GM21723 (cell line): ENCODE data around the gene DAPL1.

Experiments used
- ATAC-seq: cut with Tn5 transposase; IDR thresholded peaks from one replicate; pipeline ENCODE4 v1.9.1; 2021; ENCODE audit warnings: mild to moderate bottlenecking, moderate library complexity; ENCODE audit not compliant: unreplicated experiment

DAPL1 gene

DNA sequence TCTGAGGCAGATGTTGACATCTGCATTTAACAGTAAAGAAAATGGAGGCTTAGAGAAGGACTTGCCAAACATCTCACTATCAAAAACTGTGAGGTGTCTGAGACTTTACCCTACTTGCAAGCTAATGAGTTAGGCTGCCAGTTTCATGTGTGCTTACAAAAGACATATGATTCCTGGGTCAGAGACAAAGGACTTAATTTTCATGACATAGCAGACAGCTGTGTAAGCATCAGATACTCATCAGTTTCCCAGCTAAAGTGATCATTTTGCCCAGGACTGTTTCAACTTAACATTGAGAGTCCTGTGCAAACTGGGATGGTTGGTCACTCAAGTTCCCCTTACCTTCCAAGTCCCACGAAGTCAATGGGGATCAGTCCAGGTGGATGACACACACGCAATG lies 18.9 kb upstream of the DAPL1 start:
- ATAC-seq, result no peak

DNA sequence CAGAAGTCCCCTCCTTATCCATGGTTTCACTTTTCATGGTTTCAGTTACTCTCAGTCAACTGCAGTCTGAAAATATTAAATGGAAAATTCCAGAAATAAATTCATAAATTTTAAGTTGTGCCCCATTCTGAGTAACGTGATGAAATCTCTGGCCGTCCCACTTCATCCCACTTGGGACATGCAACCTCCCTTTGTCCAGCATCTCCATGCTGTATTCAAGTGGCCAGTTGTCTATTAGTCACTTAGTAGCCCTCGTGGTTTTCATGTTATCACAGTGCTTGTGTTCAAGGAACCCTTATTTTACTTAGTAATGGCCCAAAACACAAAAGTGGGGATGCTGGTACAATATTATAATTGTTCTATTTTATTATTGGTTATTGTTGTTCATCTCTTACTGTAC lies 18.0 kb upstream of the DAPL1 start:
- no peak for ATAC-seq

DNA sequence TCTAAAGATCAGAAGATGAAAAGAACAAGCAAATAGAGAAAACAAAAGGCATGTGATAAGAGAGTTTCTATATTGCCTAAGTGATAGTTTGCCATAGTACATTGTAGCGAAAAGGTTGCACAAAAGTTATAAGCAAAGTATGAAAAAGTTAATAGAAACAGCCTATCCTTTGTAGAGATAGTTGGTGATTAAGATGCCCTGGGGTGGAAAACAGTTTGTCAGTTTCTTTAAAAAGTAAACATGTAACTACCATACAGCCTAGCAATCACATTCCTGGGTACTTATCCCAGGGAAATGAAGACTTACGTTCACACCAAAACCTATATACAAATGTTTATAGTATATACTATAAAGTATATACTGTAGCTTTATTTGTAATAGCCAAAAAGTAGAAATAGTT lies 16.9 kb upstream of the DAPL1 start:
- no peak for ATAC-seq

DNA sequence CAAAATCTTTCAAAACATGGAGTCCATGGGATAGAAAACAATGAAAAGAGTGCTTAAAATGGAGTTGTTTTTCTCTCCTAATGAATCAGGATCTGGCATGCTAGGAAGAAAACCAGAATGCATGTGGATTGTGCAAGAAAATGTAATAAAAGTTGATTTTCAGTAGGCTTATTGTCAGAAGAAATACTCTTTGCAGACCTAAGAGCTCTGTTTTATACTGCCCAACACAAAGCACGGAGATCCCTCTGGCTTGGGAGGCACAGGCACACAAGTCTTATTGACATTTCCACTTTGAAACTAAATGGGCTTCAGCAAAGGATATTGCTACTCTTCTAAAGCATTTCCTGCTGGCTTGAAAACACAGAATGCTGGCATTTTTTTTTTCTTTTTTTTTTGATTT lies 15.5 kb upstream of the DAPL1 start:
- no peak for ATAC-seq

DNA sequence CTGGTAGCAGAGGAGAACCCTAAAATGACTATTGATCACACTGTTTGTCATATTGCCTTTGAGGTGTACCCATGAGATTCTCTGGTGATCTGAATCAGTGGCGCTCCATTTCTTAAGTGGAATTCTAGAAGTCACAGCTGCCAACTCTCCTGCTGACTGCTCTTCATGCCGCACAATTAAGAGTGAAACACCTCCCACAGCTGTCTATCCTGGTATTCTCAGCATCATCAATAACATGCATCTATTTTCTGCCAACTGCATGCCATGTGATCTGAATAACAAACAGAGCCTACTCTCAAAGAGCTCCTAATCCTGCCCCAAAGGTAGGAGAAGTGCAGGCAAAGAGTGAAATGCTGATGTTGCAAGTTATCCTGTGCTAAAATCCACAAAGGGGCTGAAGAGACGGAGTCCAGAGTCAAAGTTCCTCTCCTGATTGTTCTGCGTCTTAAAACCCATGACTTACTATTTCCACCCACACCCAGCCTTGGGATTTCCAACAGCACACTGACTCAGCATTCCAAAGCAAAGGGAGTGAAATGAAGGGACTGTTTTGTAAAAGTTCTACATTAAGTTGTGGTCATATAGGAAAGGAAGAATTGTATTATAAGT lies 13.7 kb upstream of the DAPL1 start:
- no peak for ATAC-seq

DNA sequence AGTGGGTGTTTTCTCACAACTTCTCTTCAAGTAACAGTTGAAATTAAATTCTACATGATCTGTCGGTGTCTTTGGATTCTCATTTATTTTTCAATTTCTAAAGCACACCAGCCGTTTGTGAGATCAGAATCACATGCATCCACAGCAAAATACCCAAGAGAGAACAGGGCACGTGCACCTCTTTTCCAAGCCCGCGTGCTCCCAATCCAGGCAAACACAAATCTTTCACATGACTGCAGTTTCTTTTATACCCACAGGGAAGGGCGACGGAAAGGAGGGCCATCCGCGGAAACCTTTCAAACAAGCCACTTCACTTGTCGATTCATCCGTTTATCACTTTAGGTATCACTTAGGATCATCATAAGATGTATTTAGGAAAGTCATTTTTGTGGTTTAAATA lies 13.0 kb upstream of the DAPL1 start:
- no peak for ATAC-seq

DNA sequence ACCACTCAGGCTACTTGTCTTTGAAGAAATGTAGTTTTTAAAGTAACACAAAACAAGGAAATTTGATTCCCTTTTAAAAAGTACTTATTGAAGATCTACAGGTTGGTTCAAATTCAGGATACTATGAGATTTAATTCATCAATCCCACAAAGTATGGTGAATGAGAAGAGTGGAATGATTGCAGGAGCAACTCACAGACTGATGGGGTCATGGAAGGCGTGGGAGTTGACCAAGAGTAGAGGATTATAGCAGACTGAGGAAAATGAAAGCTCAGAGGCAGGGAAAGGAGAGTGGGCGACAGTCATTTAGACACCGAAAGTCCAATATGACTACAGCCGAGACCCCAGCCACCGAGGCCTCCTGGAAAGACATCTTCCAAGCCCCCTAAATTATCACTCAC lies 12.5 kb upstream of the DAPL1 start:
- ATAC-seq, result no peak

DNA sequence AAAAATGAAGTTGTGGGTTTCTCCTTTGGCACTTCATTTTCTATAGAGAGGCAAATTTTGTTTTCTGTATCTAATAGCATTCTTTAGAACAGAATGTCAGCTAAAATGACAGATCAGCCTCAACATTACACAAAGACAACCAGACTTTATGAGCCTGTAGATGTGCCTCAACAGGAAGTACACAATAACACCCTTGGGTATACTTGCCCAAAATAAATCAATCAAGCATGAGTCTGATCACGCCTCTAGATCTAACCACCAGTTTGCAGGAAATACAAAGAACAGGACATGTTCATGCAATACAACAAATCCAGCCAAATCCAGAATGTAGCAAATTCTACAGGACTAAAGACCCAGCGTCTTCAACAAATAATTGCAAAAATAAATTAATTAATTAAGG lies 11.2 kb upstream of the DAPL1 start:
- no peak for ATAC-seq

DNA sequence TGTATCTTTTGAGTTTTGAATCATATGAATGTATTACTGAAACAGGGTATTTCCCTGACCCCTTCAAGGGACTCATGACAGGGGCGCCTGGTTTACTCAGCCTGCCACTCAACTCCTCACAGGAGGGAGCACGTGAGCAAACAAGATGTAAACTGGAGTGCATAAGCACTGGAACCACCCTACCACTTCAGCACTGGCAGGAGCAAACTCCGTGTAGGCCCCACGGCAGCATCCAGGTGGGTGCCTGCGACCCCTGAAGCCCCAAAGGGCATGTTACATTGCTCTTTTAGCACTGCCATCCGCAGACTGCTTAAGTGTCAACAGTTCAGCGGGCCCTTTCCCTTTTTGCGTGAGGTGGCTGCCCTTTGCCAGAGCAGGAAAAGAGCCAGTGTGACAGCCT lies 8.2 kb upstream of the DAPL1 start:
- no peak for ATAC-seq

DNA sequence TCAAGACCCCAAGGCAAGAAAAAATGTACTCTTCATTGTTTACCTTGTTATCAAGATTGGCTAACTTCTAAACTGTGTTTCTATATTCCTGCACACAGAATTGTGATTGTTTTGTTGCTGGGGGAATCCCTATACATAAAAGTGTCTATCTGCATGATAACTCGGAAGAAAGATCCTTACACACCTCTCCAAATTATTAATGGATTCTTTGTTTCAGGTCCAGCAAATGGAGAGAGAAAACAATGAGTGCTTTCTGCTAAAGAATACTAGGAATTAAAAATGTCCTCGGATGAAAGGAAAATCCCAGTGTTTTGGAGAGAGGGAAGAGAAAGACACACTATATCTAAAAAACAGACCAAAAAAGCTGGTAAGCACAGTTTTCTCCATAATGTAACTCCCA lies 6.2 kb upstream of the DAPL1 start:
- no peak for ATAC-seq

DNA sequence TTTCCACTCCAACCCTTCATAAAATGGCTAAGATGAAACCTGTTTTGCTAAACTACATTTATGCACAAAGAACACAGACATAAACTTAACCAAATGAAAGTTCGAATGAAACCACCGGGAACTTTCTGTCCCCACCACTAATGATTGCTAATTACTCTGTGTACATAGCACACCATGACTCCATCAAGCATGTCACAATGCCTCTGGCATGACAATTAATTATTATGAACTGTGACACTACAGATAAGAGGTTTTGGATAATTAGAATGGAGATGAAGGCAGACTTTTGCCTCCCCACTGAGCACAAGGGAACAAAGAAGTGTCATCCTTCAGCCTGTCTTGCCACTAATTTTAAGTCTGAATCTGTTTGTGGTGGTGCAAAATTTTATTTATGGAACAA lies 1.5 kb downstream of the DAPL1 start:
- ATAC-seq, result no peak

DNA sequence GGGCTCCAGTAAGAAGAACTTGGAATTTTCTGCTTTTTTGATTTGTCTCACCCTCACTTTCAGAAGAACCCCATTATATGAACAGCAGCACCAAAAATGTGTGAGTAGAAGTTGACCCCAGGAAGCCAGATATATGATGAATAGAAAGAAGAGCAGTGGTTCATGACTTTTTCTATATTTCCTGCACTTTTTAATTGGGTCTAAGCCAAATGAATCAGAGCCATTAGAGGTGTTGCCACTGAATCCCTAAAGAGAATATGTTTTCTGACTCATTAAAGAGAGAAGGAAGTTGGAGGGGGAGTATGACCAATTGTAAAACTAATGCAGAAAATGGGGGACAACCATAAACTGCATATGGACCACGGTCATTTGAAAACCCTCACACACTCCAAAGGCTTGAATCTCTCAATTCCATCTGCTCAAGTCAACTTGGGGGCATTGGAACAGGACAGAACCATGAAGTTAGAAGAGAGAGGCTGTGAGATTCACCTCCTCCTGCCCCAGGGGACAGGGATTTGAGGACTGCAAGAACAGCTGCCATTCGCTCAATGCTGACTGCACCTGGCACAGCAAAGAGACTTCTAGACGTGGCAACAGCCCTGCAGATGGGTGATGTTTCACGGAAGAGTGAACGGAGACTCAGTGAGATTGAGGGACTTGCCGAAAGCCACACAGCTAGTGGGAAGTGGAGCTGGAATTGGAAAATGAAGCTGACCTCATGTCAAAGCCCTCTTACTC lies 3.0 kb downstream of the DAPL1 start:
- ATAC-seq, result no peak

DNA sequence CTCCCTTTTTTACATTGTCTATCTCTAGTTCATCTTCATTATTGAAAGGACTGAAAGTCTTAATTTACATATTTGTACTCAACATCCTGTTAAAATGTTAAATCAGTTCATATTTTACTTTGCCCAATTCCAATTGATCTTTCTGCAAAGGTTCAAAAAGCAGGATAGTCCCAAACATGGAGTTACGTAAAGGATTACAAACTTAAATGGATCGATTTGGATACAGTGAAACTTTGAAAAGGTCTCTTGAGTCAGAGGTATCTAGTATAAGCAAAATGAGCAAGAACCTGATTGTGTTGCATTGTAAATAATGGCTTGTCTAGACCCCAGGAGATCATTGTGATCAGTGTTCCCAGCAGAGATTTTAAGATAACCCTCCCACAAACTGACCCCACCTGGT lies 4.1 kb downstream of the DAPL1 start:
- ATAC-seq, result no peak

DNA sequence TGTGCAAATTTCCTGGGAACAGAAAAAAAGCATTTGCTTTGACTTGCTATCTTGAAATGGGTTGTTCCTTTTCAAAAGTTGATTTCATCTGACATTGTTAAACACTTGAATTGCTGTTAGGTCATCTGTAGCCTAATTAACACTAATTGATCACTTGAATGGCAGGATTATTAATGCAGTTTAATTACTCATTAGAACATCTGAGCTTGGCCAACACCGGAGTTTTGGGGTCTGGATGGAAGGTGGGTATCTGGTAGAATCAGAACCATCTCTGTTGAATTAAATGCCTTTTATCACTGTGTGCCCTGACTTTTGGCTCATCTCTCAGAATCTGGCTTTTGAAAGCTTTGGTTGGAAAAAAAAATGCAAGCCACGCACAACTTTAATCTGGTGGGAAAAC lies 8.4 kb downstream of the DAPL1 start:
- no peak for ATAC-seq

DNA sequence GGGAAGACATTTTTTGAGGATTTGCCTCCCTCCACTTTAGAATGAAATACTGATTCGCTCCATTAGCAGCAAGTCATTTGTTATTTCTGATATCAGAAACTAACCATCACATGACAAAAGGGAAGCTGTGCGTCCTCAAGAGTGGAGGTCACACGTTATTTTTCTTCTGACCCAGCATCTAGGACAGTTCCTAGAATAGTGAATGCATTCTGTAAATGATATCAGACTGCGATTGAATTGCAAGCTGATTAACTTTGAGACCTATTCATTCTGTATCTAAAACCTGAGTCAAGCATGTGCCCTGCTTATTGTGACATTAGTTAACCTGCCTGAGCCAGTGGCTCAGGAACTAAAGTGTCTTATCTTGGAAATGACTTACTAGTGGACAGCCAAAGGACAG lies 10.1 kb downstream of the DAPL1 start:
- ATAC-seq, result no peak

DNA sequence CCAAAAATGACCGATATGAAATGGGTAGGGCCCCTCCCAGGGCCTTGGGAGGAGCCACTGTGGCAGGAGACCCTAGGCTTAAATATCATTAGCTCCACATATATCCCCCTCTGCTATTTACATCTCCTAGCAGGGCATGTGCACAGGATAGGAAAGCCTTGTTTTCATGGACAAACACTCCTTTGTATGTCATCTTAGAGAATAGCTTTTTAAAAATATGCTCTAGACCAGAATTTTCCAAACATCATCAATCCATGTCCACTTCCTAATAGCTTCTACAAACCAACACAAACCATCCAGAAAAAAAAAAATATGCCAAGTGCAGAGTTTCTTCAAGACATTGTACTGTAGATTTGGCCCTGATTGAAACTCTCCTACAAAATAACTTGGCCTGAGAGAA lies 10.8 kb downstream of the DAPL1 start:
- ATAC-seq, result no peak

DNA sequence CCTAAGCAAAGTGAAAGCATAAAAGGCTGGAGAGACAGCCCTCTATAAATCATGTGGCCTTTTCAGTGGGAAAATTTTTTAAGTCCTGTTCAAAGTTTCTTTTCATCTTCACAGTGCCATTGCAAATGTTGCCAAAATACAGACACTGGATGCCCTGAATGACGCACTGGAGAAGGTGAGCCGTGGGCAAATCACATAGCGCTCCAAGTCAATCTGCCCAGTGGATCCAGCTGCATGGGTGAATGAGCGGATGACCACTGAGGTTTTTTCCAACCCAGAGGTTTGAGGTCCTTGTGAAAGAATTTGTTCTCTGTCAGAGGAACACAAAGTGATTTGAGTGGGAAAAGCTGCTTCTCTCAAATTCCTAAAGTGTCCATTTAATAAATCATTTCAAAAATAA lies 11.8 kb downstream of the DAPL1 start:
- ATAC-seq, result no peak

DNA sequence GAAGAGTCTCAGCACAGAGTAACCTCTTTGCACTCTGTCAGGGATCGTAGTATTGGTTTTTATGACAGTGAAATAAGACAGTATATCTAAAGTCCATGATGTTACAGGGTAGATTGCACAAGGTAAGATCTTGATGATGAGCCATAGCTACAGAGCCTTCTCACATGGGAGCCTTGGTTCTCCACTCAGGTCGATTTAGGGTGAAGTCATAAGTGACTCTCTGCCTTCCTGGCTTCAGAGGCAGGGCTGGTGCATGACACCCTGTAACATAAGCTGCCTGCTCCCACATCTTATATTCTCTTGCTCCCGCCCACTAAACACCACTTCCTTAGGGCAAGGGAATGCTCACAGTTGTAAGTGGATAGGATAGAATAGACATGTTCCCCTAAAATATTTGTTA lies 13.3 kb downstream of the DAPL1 start:
- no peak for ATAC-seq

DNA sequence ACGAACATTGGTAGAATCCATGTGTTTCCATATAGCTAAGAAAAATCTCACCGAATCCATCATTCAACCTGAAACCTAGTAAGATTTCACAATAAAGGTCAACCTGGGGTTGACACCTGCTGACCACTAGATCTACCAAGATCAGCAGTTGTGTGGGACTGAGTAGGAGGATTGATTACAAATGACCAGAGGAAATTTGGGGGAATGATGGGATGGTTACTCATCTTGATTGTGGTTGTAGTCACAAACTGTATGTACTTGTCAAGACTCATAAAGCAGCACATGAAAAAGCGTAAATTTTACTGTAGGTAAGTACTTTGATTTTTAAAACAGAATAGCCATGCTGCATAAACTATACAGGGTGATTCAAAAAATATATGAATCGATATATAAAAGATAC lies 14.7 kb downstream of the DAPL1 start:
- no peak for ATAC-seq

DNA sequence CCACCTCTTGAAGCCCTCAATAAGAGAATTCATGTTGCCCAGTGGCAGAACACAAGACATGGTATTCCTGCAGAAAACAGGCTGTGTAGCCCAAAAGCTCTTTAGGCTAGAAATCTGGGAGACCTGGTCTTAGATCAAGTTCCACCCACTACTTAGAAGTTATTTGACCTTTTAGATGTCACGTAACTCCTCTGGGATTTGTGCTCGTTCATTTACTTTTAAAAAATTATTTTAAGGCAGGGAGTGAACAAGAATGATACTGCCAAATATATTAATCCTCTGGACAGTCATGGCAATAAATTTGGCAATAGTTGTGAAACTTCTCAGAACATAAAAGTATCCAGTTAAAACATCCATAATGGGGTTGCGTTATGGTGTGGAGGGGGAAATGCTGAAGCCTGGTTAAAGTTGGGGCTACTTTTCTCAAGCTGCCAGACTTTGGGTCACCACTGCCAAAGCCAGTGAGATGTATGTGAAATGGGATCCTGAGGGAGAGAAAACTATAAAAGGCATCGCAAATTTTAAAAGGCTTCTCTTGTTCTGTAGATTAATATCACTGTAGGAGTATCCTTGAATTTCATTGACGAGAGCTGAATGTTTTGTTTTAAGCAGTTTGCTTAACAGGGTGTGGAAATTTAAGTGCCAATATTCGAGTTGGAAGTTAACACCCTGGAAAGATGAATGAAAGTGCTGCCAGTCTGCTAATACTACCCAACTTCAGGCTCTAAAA lies 15.8 kb downstream of the DAPL1 start:
- no peak for ATAC-seq

DNA sequence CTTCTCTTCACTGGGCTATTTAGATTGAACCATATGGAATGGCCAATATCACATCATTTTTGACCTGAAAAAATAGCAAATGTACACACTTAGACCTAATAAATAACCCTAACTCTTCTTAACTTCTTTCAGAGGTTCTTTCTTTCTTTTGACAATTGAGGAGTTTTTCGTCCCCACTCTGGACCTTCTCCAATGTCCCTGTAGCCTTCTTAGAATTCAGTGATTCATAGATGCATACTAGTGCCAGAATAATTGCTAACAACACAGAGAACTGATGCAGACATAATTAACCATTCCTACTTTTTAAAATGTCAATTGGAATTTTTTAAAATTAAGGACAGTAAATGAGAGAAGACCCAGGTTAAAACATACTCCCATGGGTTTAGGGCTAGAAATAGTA lies 20.0 kb downstream of the DAPL1 start:
- ATAC-seq, result no peak

DNA sequence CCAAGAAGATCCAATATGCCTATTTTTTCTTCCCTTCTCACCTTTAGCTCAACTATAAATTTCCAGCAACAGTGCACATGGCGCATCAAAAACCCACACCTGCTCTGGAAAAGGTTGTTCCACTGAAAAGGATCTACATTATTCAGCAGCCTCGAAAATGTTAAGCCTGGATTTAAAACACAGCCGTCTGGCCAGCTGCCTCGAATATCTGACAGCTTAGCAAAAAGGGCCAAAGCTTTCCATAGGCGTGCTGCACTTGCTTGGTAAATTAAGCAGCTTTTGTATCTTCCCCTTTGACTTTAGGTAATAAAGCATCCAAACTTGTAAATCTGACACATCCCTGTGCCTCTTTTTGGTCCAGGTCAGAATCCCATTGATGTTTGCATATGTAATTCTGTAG lies 20.5 kb downstream of the DAPL1 start:
- no peak for ATAC-seq
